Right atrium auricular region (tissue), 2 donors: ENCODE data around the gene CAMTA1. TPM values are rescaled to one million over a fixed set of nuclear protein-coding genes. Genes with fewer than 3 reads are reported as not detected.

Experiments
- DNase-seq: peaks from one replicate; pipeline ENCODE4 v3.0.0-alpha.2; 2019; ENCODE audit warnings: low spot score
- H3K27ac ChIP-seq, 2 donors: fragments of 200-600 bp; sonication (generic); 1 replicate in 1 of 2; 2 replicates in 1 of 2; pipeline ENCODE4 v1.5.1; 2016 to 2019
- H3K27me3 ChIP-seq, 2 donors: fragments of 200-600 bp; sonication (generic); one replicate each; pipeline versions ENCODE4 v1.5.1 to v1.6.0; 2017 to 2019
- H3K36me3 ChIP-seq: fragments of 200-600 bp; sonication (generic); one replicate; pipeline ENCODE4 v1.5.1; 2016
- H3K4me1 ChIP-seq, 2 donors: fragments of 200-600 bp; sonication (generic); one replicate each; pipeline versions ENCODE4 v1.5.1 to v1.6.0; 2017 to 2019
- H3K4me3 ChIP-seq, 2 donors: fragments of 200-600 bp; sonication (generic); 1 replicate in 1 of 2; 2 replicates in 1 of 2; pipeline ENCODE4 v1.5.1; 2017 to 2019; ENCODE audit warnings: mild to moderate bottlenecking in 1 of 2, moderate library complexity in 1 of 2
- H3K9me3 ChIP-seq, 2 donors: fragments of 200-600 bp; sonication (generic); one replicate each; pipeline ENCODE4 v1.5.1; 2019
- CTCF ChIP-seq, 2 donors: fragments of 200-600 bp; sonication (generic); IDR thresholded peaks; one replicate each; pipeline ENCODE4 v1.5.1; 2019; ENCODE audit warnings: antibody characterized with exemption in 2 of 2
- total RNA-seq, 2 donors: library from RNA; depleted of rRNA; stranded (reverse); fragments of >200 nt; gene quantifications; one replicate each; pipeline ENCODE4 v1.1.0, GENCODE V29; 2016

The CAMTA1 gene
- total RNA-seq, 2 donors from 2014 or later: 132 to 190 TPM

- Histone ChIP-seq H3K4me1 (no peaks in the 10 kb centered on the region), H3K27ac (no peak overlapping the region), H3K27me3 (no peaks in the 10 kb centered on the region), H3K4me3 (no peak overlapping the region), H3K9me3 (no peaks in the 10 kb centered on the region), H3K36me3 (no peaks in the 10 kb centered on the region)
- no peak for TF ChIP-seq CTCF (IDR thresholded peaks at IDR 0.05)
- no peak for DNase-seq
These were observed 320.0 kb downstream of the CAMTA1 start for GRCh38 chr1:7105269-7105668.

GRCh38 chr1:7106442-7107108 is 321.3 kb downstream of the CAMTA1 start:
- H3K4me3 ChIP-seq: no peak overlapping the region
- no peaks in the 10 kb centered on the region for H3K36me3 ChIP-seq
- no peak for TF ChIP-seq CTCF (IDR thresholded peaks at IDR 0.05)
- H3K4me1 ChIP-seq: no peaks in the 10 kb centered on the region
- DNase-seq: no peak
- H3K27ac ChIP-seq: no peak overlapping the region
- no peaks in the 10 kb centered on the region for H3K9me3 ChIP-seq
- H3K27me3 ChIP-seq: no peaks in the 10 kb centered on the region

GRCh38 chr1:7107109-7107830 is 322.0 kb downstream of the CAMTA1 start:
- no peak overlapping the region for H3K4me3 ChIP-seq
- no peaks in the 10 kb centered on the region for H3K4me1 ChIP-seq
- no peak overlapping the region for H3K27ac ChIP-seq
- no peaks in the 10 kb centered on the region for H3K27me3 ChIP-seq
- H3K9me3 ChIP-seq: no peaks in the 10 kb centered on the region
- H3K36me3 ChIP-seq: no peaks in the 10 kb centered on the region
- TF ChIP-seq CTCF (IDR thresholded peaks at IDR 0.05): no peak
- DNase-seq: no peak

- H3K4me1 ChIP-seq: no peaks in the 10 kb centered on the region
- no peaks in the 10 kb centered on the region for H3K36me3 ChIP-seq
- no peak for DNase-seq
- no peak overlapping the region for H3K4me3 ChIP-seq
- H3K27ac ChIP-seq: no peak overlapping the region
- H3K9me3 ChIP-seq: no peaks in the 10 kb centered on the region
- H3K27me3 ChIP-seq: no peaks in the 10 kb centered on the region
- no peak for TF ChIP-seq CTCF (IDR thresholded peaks at IDR 0.05)
These were observed 323.0 kb downstream of the CAMTA1 start for GRCh38 chr1:7108251-7108650.

GRCh38 chr1:7109901-7110300 is 324.6 kb downstream of the CAMTA1 start:
- Histone ChIP-seq H3K9me3 (no peaks in the 10 kb centered on the region), H3K27ac (no peak overlapping the region), H3K36me3 (no peaks in the 10 kb centered on the region), H3K4me1 (no peaks in the 10 kb centered on the region), H3K27me3 (no peaks in the 10 kb centered on the region), H3K4me3 (no peak overlapping the region)
- no peak for TF ChIP-seq CTCF (IDR thresholded peaks at IDR 0.05)
- no peak for DNase-seq
